ENCODE data around the gene CRTC1. TPM values are rescaled to one million over a fixed set of nuclear protein-coding genes. Genes with fewer than 3 reads are reported as not detected.

CRTC1 gene
- total RNA-seq, 4 donors from 2014 or later: 3.8 to 8.9 (median 6.3) TPM

- Histone ChIP-seq H3K27ac (no peak overlapping the region), H3K9me3 (no peaks in the 10 kb centered on the region), H3K27me3 (peaks cover 63% of the 10 kb centered on the region), H3K4me3 (no peak overlapping the region), H3K4me1 (no peaks in the 10 kb centered on the region), H3K36me3 (no peaks in the 10 kb centered on the region)
- TF ChIP-seq POLR2AphosphoS5 (IDR thresholded peaks at IDR 0.05) (no peak), CTCF (IDR thresholded peaks at IDR 0.05) (no peak), POLR2A (IDR thresholded peaks at IDR 0.05) (no peak), EP300 (IDR thresholded peaks at IDR 0.05) (no peak)
- WGBS, 2 donors (ENCODE audit: low coverage in 1 of 2): 33% methylated on average over 1 of the region's 11 CpGs; no CpG with 5 or more reads in 1 of the 2 donors
- ATAC-seq: no peak
Measured at GRCh38 chr19:18802354-18802753, 118.9 kb downstream of the CRTC1 start.

DNA sequence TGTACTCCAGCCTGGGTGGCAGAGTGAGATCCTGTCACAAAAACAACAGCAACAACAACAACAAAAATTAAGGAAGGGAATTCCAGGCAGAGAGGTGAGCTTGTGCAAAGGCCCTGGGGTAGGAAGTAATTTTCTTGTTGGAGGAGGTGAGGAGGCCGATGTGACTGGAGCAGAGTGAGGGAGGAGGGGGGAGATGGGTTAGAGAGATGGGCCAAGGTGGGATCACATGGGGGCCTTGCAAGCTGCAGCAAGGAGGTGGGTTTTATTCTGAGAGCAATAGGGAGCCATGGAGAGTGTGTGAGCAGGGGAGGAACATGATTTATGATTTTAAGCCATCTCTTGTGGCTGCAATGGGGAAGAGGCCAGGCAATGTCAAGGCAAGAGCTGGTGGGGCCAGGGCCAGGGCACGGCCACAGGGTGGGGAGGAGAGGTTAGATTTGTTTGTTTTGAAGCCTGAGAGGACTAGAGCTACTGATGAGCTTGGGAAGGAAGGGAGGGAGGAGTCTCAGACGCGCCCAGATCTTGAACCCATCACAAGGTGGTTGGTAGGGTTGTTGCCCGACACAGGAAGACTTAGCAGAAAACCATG is 120.2 kb downstream of the CRTC1 start:
- ATAC-seq: no peak
- Histone ChIP-seq H3K9me3 (no peaks in the 10 kb centered on the region), H3K4me1 (no peaks in the 10 kb centered on the region)

GRCh38 chr19:18804139-18804601 is 120.7 kb downstream of the CRTC1 start:
- TF ChIP-seq POLR2AphosphoS5 (IDR thresholded peaks at IDR 0.05) (no peak), POLR2A (IDR thresholded peaks at IDR 0.05) (no peak), CTCF (IDR thresholded peaks at IDR 0.05) (no peak), EP300 (IDR thresholded peaks at IDR 0.05) (no peak)
- Histone ChIP-seq H3K27ac (no peak overlapping the region), H3K27me3 (peaks cover 45% of the 10 kb centered on the region), H3K4me3 (no peak overlapping the region), H3K36me3 (no peaks in the 10 kb centered on the region), H3K4me1 (peaks cover 0 to 5% (median 0%) of the 10 kb centered on the region in 3 donors), H3K9me3 (no peaks in the 10 kb centered on the region)
- ATAC-seq: no peak
- 80 to 100% methylated on average over 1 to 2 of the region's 15 CpGs for whole genome bisulfite sequencing, 2 donors (ENCODE audit: low coverage in 1 of 2)

More for the DNA sequence above, 120.2 kb downstream of the CRTC1 start:
- 74 to 89% methylated on average over 2 to 5 of the region's 5 CpGs for WGBS, 2 donors (ENCODE audit: low coverage in 1 of 2)
- no peak overlapping the region for H3K27ac ChIP-seq
- TF ChIP-seq CTCF (IDR thresholded peaks at IDR 0.05) (no peak), POLR2AphosphoS5 (IDR thresholded peaks at IDR 0.05) (no peak), EP300 (IDR thresholded peaks at IDR 0.05) (no peak), POLR2A (IDR thresholded peaks at IDR 0.05) (no peak)
- H3K4me3 ChIP-seq: no peak overlapping the region
- no peaks in the 10 kb centered on the region for H3K36me3 ChIP-seq
- H3K27me3 ChIP-seq: peaks cover 51% of the 10 kb centered on the region

DNA sequence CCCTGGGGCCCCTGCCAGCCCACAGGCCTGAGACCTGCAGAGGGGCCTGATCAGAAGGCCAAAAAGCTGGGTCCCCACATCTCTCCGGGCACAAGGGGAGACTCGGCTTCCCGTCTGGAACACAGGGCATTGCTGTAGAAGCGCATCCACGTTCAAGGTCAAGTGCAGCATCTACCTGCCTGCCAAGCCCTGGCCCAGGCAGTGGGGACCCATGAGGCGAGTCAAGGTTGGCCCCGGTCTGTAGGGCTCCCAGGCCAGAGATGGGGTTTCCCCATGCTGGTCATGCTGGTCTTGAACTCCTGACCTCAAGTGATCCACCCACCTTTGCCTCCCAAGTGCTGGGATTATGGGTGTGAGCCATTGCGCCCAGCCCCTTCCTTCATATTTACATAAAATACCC is 121.2 kb downstream of the CRTC1 start:
- Histone ChIP-seq H3K4me1 (peaks cover 0 to 9% (median 0%) of the 10 kb centered on the region in 3 donors), H3K27me3 (peaks cover 44% of the 10 kb centered on the region), H3K4me3 (no peak overlapping the region), H3K9me3 (no peaks in the 10 kb centered on the region), H3K27ac (no peak overlapping the region), H3K36me3 (no peaks in the 10 kb centered on the region)
- no peak for ATAC-seq
- TF ChIP-seq CTCF (IDR thresholded peaks at IDR 0.05) (no peak), POLR2A (IDR thresholded peaks at IDR 0.05) (no peak), EP300 (IDR thresholded peaks at IDR 0.05) (no peak), POLR2AphosphoS5 (IDR thresholded peaks at IDR 0.05) (no peak)
- 100% methylated on average over 1 of the region's 8 CpGs; no CpG with 5 or more reads in 1 of the 2 donors for WGBS, 2 donors (ENCODE audit: low coverage in 1 of 2)

GRCh38 chr19:18807861-18808331 is 124.4 kb downstream of the CRTC1 start:
- Histone ChIP-seq H3K9me3 (no peaks in the 10 kb centered on the region), H3K36me3 (no peaks in the 10 kb centered on the region), H3K27ac (no peak overlapping the region), H3K27me3 (peaks cover 26% of the 10 kb centered on the region), H3K4me1 (peaks cover 0 to 15% (median 0%) of the 10 kb centered on the region in 3 donors), H3K4me3 (no peak overlapping the region)
- ATAC-seq: no peak
- 70 to 80% methylated on average over 1 to 13 of the region's 19 CpGs for WGBS, 2 donors (ENCODE audit: low coverage in 1 of 2)
- TF ChIP-seq POLR2A (IDR thresholded peaks at IDR 0.05) (no peak), POLR2AphosphoS5 (IDR thresholded peaks at IDR 0.05) (no peak), CTCF (IDR thresholded peaks at IDR 0.05) (no peak), EP300 (IDR thresholded peaks at IDR 0.05) (no peak)

All from gastroesophageal sphincter (tissue), 4 donors.